Measurements from ENCODE around the gene MUC20.
"Not testable (repeated sequence)": the region's sequence is repeated elsewhere in the genome, so short reads cannot be mapped to it uniquely, and the experiment has no call there.

Gene MUC20

GRCh38 chr3:195710126-195710905 lies 10.5 kb upstream of the MUC20 start:
- in situ Hi-C loops (cut with HindIII; ENCODE audit: low sequenced_read_pairs) = not testable (repeated sequence)

GRCh38 chr3:195711091-195711812 lies 9.5 kb upstream of the MUC20 start:
- in situ Hi-C loops (cut with HindIII; ENCODE audit: low sequenced_read_pairs) = not testable (repeated sequence)

- in situ Hi-C loops (cut with HindIII; ENCODE audit: low sequenced_read_pairs) = no loop called here
Observed at GRCh38 chr3:195711813-195712534, 8.8 kb upstream of the MUC20 start.

- in situ Hi-C loops (cut with HindIII; ENCODE audit: low sequenced_read_pairs) = not testable (repeated sequence)
Observed at GRCh38 chr3:195712535-195712910, 8.3 kb upstream of the MUC20 start.

- in situ Hi-C loops (cut with HindIII; ENCODE audit: low sequenced_read_pairs) = not testable (repeated sequence)
Observed at GRCh38 chr3:195713150-195713549, 7.6 kb upstream of the MUC20 start.

- in situ Hi-C loops (cut with HindIII; ENCODE audit: low sequenced_read_pairs) = loop anchor here (5.0 kb wide), 1 partner anchor 48 kb away; no protein-coding TSS in a partner anchor
Observed at GRCh38 chr3:195714380-195715011, 6.3 kb upstream of the MUC20 start.

GRCh38 chr3:195715134-195715533 lies 5.6 kb upstream of the MUC20 start:
- in situ Hi-C loops (cut with HindIII; ENCODE audit: low sequenced_read_pairs) = loop anchor here (5.0 kb wide), 1 partner anchor 47 kb away; no protein-coding TSS in a partner anchor

GRCh38 chr3:195715583-195716266 lies 5.1 kb upstream of the MUC20 start:
- in situ Hi-C loops (cut with HindIII; ENCODE audit: low sequenced_read_pairs) = loop anchor here (5.0 kb wide), 1 partner anchor 47 kb away; no protein-coding TSS in a partner anchor

- in situ Hi-C loops (cut with HindIII; ENCODE audit: low sequenced_read_pairs) = loop anchor here (5.0 kb wide), 1 partner anchor 45 kb away; no protein-coding TSS in a partner anchor
Observed at GRCh38 chr3:195717416-195717815, 3.4 kb upstream of the MUC20 start.

- in situ Hi-C loops (cut with HindIII; ENCODE audit: low sequenced_read_pairs) = loop anchor here (5.0 kb wide), 1 partner anchor 44 kb away; no protein-coding TSS in a partner anchor
Observed at GRCh38 chr3:195717852-195718476, 2.8 kb upstream of the MUC20 start.

- in situ Hi-C loops (cut with HindIII; ENCODE audit: low sequenced_read_pairs) = loop anchor here (5.0 kb wide), 1 partner anchor 44 kb away; no protein-coding TSS in a partner anchor
Observed at GRCh38 chr3:195718477-195718984, 2.2 kb upstream of the MUC20 start.

GRCh38 chr3:195719514-195720254 lies 1.1 kb upstream of the MUC20 start:
- in situ Hi-C loops (cut with HindIII; ENCODE audit: low sequenced_read_pairs) = loop anchor here (5.0 kb wide), 1 partner anchor 43 kb away; no protein-coding TSS in a partner anchor

- in situ Hi-C loops (cut with HindIII; ENCODE audit: low sequenced_read_pairs) = not testable (repeated sequence)
Observed at GRCh38 chr3:195722139-195722995, 1.6 kb downstream of the MUC20 start.

- in situ Hi-C loops (cut with HindIII; ENCODE audit: low sequenced_read_pairs) = not testable (repeated sequence)
Observed at GRCh38 chr3:195722996-195723345, 2.2 kb downstream of the MUC20 start.

GRCh38 chr3:195724363-195724762 lies 3.6 kb downstream of the MUC20 start:
- in situ Hi-C loops (cut with HindIII; ENCODE audit: low sequenced_read_pairs) = not testable (repeated sequence)

- in situ Hi-C loops (cut with HindIII; ENCODE audit: low sequenced_read_pairs) = not testable (repeated sequence)
Observed at GRCh38 chr3:195725916-195726740, 5.3 kb downstream of the MUC20 start.

- in situ Hi-C loops (cut with HindIII; ENCODE audit: low sequenced_read_pairs) = no loop called here
Observed at GRCh38 chr3:195727606-195728195, 6.9 kb downstream of the MUC20 start.
